CD4-positive, alpha-beta T cell treated with Interleukin-21 for 1 hour (primary cell): ENCODE data around the gene TMEM151B.
"Not testable (repeated sequence)": the region's sequence is repeated elsewhere in the genome, so short reads cannot be mapped to it uniquely, and the experiment has no call there.

Experiments used
- DNase-seq: peaks from one replicate; pipeline ENCODE4 v3.0.0-alpha.2; 2020

The TMEM151B gene

GRCh38 chr6:44269921-44270525 is at the start of gene TMEM151B:
TSS of gene TMEM151B (plus strand) at chr6:44270450. CDS start at chr6:44270743, 293 bp downstream.
- DNase-seq = peak; percentile 39

GRCh38 chr6:44220913-44221290 is 49.3 kb upstream of the TMEM151B start:
- no peak for DNase-seq

GRCh38 chr6:44221291-44221960 is 48.8 kb upstream of the TMEM151B start:
- peak; percentile 82 for DNase-seq

GRCh38 chr6:44221961-44222335 is 48.3 kb upstream of the TMEM151B start:
- no peak for DNase-seq

- no peak for DNase-seq
These were observed 47.5 kb upstream of the TMEM151B start for GRCh38 chr6:44222486-44223318.

GRCh38 chr6:44223319-44224028 is 46.8 kb upstream of the TMEM151B start, which contains the start of gene SLC29A1:
TSS of gene SLC29A1 (plus strand) at chr6:44223595. CDS start at chr6:44227314, 3,719 bp downstream.
- DNase-seq = peak; percentile 87

GRCh38 chr6:44224029-44224964 is 46.0 kb upstream of the TMEM151B start:
- DNase-seq = no peak

GRCh38 chr6:44224965-44225305 is 45.3 kb upstream of the TMEM151B start:
- no peak for DNase-seq

GRCh38 chr6:44225579-44226325 is 44.5 kb upstream of the TMEM151B start:
- no peak for DNase-seq

- DNase-seq = no peak
These were observed 43.7 kb upstream of the TMEM151B start for GRCh38 chr6:44226368-44227147.

- no peak for DNase-seq
These were observed 43.0 kb upstream of the TMEM151B start for GRCh38 chr6:44227148-44227793.

- DNase-seq = no peak
These were observed 42.2 kb upstream of the TMEM151B start for GRCh38 chr6:44228031-44228430.

GRCh38 chr6:44228433-44228832 is 41.8 kb upstream of the TMEM151B start:
- DNase-seq = no peak

- DNase-seq = no peak
These were observed 41.4 kb upstream of the TMEM151B start for GRCh38 chr6:44228836-44229235.

- DNase-seq = no peak
These were observed 40.7 kb upstream of the TMEM151B start for GRCh38 chr6:44229376-44230033.

- DNase-seq = no peak
These were observed 40.1 kb upstream of the TMEM151B start for GRCh38 chr6:44230034-44230675.

- DNase-seq = not testable (repeated sequence)
These were observed 38.8 kb upstream of the TMEM151B start for GRCh38 chr6:44231426-44231825.

- DNase-seq = no peak
These were observed 37.3 kb upstream of the TMEM151B start for GRCh38 chr6:44232676-44233566.
